Choroid plexus epithelial cell (primary cell): ENCODE measurements around the gene PMIS2.

Source experiments
- DNase-seq: peaks from one replicate; pipeline ENCODE4 v3.0.0-alpha.2; 2010; ENCODE audit warnings: low read depth
- H3K4me3 ChIP-seq: 2 replicates; pipeline ENCODE4 v1.5.1; 2011; ENCODE audit warnings: low read depth, mild to moderate bottlenecking, control low read depth, low read length, moderate library complexity
- CTCF ChIP-seq: conservative IDR thresholded peaks from 2 replicates; pipeline ENCODE4 v1.5.1; 2011; ENCODE audit warnings: low read depth, mild to moderate bottlenecking, control low read depth, inconsistent platforms, low read length, moderate library complexity

Gene PMIS2

GRCh38 chr19:35585848-35586247 is at the start of gene PMIS2:
Gene PMIS2 (plus strand): TSS chr19:35586173. CDS start chr19:35586260, 87 bp downstream.
- peak; percentile 9 for DNase-seq
- H3K4me3 ChIP-seq = no peak within 1 kb of the TSS

GRCh38 chr19:35539314-35539713 is 46.7 kb upstream of the PMIS2 start:
- H3K4me3 ChIP-seq = no peak overlapping the region
- TF ChIP-seq CTCF = no peak
- no peak for DNase-seq

More at GRCh38 chr19:35585848-35586247, at the start of gene PMIS2:
- no peak for TF ChIP-seq CTCF

- no peak for DNase-seq
- H3K4me3 ChIP-seq = no peak overlapping the region
- TF ChIP-seq CTCF = no peak
Measured at GRCh38 chr19:35539850-35540249, 46.1 kb upstream of the PMIS2 start.

- no peak for TF ChIP-seq CTCF
- H3K4me3 ChIP-seq = no peak overlapping the region
- DNase-seq = no peak
Measured at GRCh38 chr19:35540356-35540927, 45.5 kb upstream of the PMIS2 start.

- DNase-seq = no peak
- no peak overlapping the region for H3K4me3 ChIP-seq
- TF ChIP-seq CTCF = no peak
Measured at GRCh38 chr19:35542209-35542608, 43.8 kb upstream of the PMIS2 start.

- DNase-seq = no peak
- no peak overlapping the region for H3K4me3 ChIP-seq
- TF ChIP-seq CTCF = no peak
Measured at GRCh38 chr19:35543280-35544109, 42.5 kb upstream of the PMIS2 start.
